D721Med (cell line): ENCODE measurements around the gene RFK.

Source experiments
- DNase-seq: peaks from one replicate; pipeline ENCODE4 v3.0.0; 2011; ENCODE audit warnings: low spot score; ENCODE audit not compliant: insufficient read length
- FAIRE-seq: peaks from 2 replicates; lab custom pipeline; 2011; peaks lifted over from hg19 to GRCh38; lab: Jason Lieb, UNC
- TF ChIP-seq, protein P1 (sequence below): IDR thresholded peaks from 2 replicates; pipeline ENCODE4 v1.5.1; 2012; ENCODE audit warnings: mild to moderate bottlenecking, control low read depth; ENCODE audit not compliant: insufficient read depth; ENCODE audit errors: missing control alignments

Gene RFK

GRCh38 chr9:76433406-76433805 lies 39.2 kb upstream of the RFK start:
- FAIRE-seq (no peak), DNase-seq (no peak)
- TF ChIP-seq, protein P1, sequence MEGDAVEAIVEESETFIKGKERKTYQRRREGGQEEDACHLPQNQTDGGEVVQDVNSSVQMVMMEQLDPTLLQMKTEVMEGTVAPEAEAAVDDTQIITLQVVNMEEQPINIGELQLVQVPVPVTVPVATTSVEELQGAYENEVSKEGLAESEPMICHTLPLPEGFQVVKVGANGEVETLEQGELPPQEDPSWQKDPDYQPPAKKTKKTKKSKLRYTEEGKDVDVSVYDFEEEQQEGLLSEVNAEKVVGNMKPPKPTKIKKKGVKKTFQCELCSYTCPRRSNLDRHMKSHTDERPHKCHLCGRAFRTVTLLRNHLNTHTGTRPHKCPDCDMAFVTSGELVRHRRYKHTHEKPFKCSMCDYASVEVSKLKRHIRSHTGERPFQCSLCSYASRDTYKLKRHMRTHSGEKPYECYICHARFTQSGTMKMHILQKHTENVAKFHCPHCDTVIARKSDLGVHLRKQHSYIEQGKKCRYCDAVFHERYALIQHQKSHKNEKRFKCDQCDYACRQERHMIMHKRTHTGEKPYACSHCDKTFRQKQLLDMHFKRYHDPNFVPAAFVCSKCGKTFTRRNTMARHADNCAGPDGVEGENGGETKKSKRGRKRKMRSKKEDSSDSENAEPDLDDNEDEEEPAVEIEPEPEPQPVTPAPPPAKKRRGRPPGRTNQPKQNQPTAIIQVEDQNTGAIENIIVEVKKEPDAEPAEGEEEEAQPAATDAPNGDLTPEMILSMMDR = no peak

DNA sequence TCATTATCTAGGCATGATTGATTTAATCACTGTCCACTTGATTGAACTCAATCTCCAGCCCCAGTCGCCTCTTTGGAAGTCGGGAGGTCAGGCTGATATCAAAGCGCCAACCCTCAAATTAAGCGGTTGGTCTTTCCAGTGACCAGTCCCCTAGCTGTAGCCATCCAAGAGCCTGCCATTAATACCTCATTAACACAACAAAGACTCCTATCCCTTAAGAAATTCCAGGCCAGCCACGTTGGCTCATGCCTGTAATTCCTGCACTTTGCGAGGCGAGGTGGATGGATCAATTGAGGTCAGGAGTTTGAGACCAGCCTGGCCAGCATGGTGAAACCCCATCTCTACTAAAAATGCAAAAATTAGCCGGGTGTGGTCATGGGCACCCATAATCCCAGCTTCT lies 37.4 kb upstream of the RFK start:
- no peak for DNase-seq
- TF ChIP-seq, protein P1 = no peak

GRCh38 chr9:76426807-76427419 lies 32.7 kb upstream of the RFK start:
- DNase-seq (no peak), FAIRE-seq (no peak)
- TF ChIP-seq, protein P1 = no peak

More for the DNA sequence above, 37.4 kb upstream of the RFK start:
- FAIRE-seq = no peak

- FAIRE-seq (no peak), DNase-seq (no peak)
- TF ChIP-seq, protein P1 = no peak
These were observed 31.6 kb upstream of the RFK start for GRCh38 chr9:76425677-76426453.

DNA sequence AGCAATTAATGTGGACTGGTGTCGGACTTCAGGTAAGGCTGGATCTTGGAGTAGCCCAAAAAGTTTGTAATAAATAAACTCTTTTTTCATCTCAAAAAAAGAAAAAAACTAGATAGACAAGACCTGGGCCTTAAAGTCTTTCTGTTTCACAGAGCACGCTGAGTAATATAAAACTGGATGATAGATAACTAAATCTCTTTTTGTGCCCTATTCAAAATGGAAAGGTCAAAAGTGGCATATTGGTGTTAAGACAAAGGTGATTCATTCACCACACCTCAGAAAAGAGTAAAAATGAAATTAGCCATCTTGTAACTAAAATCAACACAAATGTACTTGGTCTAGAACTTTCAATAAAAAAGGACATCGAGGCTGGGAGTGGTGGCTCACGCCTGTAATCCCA lies 30.3 kb upstream of the RFK start:
- FAIRE-seq (no peak), DNase-seq (no peak)
- TF ChIP-seq, protein P1 = no peak

DNA sequence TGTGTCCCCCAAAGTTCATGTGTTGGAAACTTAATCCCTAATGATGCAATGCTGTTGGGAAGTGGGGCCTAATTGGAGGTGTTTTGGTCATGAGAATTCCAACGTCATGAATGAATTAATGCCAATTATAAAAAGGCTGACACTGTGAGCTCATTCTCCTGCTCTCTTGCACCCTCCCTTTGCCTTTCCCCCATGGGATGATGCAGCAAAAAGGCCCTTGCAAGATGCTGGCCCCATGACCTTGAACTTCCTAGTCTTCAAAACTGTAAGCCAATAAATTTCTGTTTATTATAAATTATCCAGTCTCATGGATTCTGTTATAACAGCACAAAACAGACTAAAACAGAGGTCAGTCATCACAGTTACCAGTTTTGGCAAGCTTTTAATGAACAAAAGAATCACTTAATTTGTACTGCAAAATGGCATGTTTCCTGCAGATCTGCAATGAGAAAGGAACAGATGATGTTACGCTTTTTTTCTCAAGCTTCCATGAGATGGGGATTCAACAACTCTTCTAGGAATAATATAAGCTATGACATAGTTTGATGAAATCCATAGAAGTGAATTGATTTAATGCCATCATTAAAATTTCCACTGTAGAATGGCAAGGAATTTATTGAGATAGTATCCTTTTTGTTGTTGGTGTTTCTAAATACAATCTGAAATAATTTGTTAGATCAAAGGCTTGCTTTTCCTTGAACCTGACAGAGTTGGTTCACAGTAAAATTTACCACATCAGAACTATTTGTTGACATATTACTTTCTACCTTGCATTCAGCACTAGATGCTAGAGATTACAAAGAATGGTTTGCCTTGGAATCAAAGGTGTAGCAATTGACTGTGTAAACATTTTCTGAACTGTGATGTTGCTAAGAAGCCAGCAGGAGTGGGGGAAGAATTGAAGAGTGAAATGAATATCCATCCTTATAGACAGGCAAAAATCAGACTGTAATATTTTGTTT lies 29.3 kb upstream of the RFK start:
- no peak for FAIRE-seq
- no peak for DNase-seq
- TF ChIP-seq, protein P1 = no peak
